Measurements from ENCODE around the gene ZBED5.
A peak's percentile ranks its signal among the peaks of the same experiment; 100 is the strongest.

ZBED5 gene

DNA sequence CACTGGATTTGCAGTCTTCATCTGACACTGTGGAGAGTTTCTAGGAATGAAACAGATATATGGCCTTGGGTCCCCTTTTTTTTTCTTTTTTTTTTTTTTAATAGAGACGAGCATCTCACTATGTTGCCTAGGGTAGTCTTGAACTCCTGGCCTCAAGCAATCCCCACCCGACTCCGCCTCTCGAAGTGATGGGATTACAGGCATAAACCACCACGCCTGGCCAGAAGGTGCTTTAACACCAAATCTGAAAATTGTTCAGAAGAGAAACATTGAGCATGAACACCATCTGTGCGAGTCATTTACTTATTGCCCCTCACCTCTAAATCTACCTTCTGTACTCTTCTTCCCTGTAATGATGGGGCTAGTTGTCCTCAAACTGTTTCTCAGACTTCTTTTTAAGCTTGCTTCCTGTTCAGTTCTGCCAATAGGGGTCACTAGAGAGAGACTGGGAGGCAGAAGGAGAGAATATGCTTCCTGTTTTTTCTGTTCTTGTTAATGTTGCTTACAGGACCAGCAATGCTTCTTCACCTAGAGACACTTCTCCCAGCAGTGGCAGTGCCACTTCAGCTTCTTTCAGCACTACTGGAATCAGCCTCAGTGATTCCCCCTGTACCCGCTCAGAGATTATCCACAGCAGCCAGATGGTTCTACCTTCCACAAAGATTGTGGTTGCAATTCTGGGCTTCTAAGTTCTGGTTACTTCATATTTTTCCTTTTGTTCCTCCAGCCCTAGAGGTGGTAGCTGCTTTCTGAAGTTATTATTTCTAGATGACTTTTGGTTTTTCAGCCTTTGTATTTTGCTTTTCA lies 20.8 kb upstream of the ZBED5 start:
- DNase-seq = no peak

DNA sequence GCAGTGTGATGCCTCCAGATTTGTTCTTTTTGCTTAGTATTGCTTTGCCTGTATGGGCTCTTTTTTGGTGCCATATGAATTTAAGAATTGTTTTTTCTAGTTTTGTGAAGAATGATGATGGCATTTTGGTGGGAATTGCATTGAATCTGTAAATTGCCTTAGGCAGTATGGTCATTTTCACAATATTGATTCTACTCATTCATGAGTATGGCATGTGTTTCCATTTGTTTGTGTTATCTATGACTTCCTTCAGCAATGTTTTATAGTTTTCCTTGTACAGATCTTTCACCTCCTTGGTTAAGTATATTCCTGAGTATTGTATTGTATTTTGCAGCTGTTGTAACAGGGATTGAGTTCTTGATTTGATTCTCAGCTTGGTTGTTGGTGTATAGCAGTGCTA lies 18.3 kb upstream of the ZBED5 start:
- DNase-seq = no peak

DNA sequence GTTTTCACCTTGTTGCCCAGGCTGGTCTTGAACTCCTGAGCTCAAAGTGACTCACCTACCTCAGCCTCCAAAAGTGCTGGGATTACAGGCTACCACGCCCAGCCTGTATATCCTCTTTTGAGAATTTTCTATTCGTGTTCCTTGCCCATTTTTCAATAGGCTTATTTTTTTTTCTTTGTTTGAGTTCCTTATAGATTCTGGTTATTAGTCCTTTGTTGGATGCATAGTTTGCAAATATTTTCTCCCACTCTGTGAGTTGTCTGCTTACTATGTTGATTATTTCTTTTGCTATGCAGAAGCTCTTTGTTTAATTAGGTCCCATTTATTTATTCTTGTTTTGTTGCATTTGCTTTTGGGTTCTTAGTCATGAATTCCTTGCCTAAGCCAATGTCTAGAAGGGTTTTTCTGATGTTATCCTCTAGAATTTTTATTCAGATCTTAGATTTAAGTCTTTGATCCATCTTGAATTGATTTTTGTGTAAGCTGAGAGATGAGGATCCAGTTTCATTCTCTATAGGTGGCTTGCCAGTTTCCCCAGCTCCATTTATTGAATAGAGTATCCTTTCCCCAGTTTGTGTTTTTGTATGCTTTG lies 17.7 kb upstream of the ZBED5 start:
- DNase-seq = no peak

DNA sequence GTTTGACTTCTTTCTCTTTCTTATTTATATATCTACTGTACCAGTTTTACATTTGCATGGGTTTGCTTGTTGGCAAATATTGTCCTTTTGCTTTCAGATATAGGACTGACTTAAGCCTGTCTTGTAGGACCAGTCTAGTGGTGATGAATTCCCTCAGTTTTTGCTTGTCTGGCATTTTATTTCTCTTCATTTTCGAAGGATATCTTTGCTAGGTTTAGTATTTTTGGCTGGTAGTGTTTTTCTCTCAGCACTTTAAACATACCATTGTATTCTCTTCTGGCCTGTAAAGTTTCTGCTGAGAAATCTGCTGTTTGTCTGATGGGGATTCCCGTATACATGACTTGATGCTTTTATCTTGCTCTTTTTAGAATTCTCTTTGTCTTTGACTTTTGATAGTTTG lies 14.2 kb upstream of the ZBED5 start:
- no peak for DNase-seq

DNA sequence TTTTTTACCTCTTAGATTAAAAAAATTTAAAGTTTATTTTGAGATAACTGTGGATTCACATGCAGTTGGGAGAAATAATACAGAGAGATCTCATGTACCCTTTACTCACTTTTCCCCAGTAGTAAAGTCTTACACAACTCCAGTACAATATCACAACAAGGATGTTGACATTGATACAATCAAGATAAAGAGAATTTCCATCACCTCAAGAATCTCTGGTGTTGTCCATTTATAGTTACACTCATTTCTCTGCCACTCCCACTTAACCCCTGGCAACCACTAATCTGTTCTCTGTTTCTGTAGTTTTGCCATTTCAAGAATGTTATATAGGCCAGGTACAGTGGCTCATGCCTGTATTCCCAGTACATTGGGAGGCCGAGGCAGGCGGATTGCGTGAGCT lies 10.5 kb upstream of the ZBED5 start:
- DNase-seq = no peak

DNA sequence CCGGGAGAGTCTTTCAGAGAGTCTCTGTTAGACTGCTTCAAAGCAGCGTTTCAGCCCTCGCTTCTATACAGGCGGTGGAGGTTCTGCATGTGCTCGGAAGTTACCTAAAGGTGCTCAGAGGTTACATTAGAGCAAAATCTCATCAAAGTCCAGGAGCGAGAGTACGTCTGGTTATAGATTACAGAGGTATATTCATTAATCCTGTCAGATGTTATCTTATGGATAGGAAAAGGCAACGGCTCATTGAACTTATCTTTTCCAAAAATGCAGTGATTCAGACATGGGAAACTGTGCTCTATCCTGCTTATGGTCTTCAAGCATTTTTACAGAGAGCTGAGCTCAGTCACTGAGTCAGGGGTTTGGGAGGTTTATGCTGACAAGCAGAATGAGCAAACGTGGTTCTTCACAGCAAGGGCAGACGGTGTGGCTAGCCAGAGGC lies 9.1 kb upstream of the ZBED5 start:
- DNase-seq = no peak

DNA sequence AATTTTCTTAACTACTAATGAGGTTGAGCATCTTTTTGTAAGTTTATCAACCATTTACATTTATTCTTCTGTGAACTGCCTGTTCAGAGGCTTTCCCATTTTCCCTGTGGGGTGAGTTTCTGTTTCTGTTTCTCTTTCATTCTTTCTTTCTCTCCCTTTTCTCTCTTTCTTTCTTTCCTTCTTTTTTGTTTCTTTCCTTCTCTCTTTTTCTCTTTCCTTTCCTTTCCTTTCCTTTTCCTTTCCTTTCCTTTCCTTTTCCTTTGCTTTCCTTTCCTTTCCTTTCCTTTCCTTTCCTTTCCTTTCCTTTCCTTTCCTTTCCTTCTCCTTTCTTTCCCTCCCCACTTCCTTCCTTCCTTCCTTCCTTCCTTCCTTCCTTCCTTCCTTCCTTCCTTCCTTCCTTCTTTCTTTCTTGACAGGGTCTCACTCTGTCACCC lies 8.0 kb upstream of the ZBED5 start:
- no peak for DNase-seq

DNA sequence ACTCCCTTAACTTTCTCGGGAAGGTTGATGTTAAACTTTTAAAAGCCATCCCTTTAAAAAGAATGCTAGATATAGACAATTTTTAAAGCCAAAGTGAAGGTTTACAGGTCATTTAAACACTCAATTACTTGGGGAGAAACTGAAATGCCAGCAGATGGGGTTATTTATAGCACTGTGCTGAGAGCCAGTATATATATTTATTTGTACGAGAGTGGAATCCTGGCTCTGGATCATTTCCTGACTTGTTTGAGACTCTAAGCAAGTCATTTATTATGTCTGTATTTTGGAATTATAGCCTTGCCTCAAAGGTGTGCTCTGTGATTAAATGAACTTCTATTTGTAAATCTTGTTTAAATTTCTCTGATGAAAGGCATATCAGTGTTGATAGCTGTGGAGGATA lies 6.8 kb upstream of the ZBED5 start:
- DNase-seq = no peak

DNA sequence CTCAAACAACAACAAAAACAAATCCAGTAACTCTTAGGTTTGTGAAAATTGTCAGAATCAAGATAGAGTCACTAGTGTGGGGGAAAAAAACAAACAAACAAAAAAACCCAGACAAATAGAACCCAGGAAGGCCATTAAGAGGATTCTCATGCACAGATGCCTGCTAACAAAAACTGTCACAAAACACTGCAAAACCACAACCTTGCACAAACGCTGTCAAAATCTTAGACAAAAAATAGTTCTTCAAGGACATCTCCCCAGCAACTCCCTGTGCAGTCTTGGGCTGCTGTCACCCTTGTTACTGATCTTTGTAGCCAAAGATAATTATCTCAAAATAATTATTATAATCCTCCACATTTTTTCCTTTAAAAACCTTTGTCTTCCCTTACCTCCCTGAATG lies 4.6 kb upstream of the ZBED5 start:
- no peak for DNase-seq

DNA sequence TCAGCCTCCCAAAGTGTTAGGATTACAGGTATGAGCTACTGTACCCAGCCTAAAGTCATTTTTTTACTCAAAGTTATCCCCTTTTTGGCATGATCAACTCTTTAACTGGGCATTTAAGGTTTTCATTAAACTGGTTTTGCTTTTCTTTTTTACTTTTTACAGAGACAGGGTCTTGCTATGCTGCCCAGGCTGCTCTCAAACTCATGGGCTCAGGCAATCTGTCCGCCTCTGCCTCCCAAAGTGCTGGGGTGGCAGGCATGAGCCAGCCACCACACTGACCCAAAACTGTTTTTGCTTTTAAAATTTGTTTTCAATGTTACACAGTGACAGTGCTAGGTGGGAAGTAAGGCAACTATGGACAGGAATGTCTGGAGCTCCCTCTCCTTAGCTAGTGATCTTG lies 3.9 kb upstream of the ZBED5 start:
- DNase-seq = no peak

DNA sequence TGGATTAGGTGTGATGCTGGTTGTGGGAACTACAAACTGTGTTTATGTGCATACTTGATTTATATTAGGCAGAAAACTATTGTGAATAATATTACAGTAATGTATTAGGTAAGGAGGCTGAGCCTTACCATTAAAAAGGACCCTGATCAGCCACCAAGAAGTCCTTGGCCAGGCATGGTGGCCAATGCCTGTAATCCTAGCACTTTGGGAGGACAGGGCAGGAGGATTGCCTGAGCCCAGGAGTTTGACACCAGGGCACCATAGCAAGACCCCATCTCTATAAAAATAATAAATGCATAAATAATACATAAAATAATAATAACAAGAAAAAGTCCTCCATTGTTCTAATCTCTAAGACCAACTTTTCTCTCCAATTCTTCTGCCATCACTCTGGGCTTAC lies 3.2 kb upstream of the ZBED5 start:
- no peak for DNase-seq

DNA sequence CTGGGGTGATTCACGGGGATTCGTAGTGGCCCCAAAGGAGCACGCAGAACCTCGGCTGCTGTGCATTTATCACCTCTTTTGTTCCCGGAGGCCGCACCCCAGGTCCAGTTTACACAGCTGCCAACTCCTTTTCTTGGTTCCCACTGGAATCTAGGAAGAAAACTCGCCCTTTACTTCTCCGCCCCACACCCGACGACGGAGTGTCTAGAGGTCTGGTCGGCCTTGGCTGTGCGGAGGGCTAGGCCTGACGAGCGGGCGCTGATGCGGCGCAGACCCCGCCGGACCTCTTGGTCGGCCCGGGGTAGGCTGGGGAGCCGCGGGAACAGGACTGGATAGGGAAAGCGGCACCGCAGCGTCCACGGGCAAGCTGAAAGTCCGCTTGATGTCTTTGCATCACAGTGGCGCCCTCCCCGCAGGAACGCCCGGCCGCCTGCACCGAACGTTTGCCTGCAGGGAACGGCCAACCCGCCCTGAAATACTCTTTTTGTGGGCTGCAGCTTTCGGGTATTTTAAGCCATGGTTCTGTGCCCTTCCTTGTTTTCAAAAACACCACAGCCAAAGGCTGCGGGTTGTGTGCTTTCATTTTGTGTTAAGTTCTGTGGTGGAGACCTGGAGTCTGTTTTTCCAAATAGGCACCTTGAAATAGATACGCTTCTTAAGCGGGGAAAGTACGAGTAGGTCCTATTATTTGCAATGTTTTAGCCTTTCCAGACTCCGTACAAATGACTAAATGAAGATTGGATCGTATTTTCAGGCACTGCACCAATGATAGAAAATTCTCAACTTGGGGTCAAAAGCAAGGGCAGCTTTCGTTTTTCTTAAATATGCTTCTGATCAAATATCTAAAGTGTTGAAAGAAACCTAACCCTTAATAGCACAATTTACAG lies 829 bp upstream of the ZBED5 start:
- DNase-seq = peak; percentile 40

DNA sequence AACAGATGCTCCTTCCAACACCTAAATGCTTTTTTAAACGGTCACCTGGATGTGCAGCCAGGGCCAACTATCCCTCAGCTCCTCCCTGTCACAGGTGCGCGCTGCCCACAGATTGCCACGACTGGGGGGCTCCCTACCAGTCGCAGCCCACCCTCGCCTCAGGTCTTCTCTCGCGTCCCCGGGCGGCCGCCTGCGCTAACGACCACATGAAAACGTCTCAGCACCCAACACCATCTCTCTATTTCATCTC lies 469 bp downstream of the ZBED5 start:
- DNase-seq = no peak

DNA sequence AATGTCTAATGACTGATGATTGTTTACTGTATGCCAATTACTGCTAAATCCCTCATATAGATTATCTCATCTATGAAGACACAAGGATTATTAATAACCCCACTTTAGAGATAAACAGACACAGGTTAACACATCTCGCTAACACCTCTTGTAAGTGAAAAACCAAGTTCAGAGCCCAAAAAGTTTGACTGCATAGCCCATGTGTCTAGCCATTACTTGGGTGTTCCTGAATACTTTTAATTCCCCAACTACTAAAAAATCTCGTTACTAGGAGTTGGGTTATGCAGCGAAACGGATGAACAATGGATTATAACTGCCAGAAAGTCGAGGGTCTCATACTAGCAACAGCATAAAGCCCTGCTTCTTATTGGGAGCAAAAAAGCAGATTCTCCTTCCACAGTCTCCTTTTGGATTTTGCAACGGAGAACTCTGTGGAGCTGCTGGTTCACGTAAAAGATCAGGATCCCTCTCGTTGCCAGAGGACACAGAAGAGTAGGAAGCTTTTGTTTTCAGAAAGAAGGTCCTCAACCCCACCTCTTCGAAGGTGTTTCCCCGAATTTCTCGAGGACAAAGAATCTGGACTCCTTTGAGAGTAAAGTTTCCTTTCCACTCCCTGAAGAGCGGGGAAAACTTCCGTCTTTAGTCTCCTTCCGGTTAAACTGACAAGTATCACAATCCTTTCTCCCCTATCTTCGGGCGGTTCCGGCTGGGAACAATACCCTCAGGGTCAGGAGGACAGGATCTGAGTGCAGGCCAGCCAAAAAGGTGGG lies 979 bp downstream of the ZBED5 start:
- peak; percentile 47 for DNase-seq

DNA sequence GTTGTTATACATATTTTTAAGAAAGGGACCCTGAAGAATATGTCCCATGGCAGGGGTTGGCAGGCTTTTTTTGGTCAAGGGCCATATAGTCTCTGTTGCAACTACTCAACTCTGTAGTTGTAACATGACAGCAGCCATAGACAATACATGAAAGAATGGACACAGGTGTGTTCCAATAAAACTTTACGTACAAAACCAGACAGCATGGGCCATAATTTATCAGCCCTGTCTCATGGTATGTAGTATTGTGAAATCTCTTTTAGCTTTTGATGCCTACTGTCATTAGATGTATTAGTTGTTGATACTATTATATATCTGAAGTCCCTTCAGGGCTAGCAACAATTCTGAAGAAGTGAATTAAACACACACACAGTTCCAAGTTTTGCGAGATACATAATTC lies 2.6 kb downstream of the ZBED5 start:
- no peak for DNase-seq

DNA sequence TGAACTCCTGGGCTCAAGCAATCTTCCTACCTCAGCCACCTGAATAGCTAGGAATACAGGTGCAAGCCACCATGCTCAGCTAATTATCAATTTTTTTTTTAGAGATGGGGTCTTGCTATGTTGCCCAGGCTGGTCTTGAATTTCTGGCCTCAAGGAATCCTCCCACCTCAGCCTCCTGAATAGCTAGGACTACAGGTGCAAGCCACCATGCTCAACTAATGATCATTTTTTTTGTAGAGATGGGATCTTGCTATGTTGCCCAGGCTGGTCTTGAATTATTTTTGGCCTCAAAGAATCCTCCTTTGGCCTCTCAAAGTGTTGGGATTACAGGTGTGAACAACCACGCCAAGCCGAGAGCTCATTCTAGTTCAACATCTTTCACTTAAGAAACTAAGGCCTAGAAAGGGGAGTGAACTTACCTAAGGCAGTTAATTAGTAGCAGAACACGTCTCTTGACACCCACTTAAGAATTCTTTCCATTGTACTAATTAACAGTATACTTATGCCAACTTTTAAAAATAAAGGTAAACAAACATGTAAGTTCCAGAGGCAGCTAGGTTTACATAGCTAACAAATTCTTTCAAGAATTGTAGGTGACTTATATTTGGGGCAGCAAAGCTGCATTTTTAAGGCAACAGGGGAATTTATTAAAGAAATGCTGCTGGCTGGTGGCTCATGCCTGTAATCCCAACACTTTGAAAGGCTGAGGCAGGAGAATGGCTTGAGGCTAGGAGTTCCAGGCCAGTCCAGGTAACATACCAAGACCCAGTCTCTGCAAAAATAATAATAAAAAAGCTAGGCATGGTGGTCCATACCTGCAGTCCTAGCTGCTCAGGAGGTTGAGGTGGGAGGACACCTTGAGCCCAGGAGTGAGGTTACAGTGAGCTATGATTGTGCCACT lies 9.6 kb downstream of the ZBED5 start:
- no peak for DNase-seq

DNA sequence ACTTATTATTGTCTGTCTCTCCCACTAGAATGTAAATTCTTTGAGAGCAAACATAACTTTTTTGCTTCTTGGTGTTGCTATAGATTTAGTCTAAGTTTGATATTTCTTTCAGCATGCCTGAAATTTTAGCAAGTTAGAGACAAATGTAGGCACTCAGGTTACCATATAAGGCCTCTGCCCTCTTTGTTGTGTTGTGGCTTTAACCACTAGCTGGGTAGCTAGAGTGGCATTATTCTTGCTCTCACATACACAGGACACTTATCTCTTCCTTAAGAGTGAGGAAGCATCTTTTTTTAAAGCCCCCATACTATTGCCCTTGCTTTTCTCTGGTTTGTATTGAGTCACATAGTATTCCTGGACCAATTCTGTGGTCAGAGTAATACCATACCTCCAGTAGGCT lies 11.2 kb downstream of the ZBED5 start:
- DNase-seq = no peak

DNA sequence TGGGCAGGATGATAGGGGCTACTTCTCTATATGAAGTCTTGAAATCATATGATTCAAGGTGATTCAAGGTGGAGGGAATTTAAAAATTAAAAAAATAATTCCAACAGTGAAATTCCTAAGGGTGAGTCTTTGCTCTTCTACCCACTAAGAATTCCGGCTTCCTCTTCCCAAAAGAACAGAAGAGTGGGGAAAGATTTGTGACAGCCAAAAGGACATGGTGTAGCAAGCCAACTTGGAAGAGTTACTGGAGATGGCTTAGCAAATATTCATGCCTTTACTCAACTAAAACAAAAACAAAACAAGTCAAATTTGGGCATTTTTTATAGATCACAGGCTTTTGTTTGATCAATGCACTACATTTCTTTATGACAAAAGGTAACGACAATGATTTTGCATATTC lies 12.3 kb downstream of the ZBED5 start:
- no peak for DNase-seq

DNA sequence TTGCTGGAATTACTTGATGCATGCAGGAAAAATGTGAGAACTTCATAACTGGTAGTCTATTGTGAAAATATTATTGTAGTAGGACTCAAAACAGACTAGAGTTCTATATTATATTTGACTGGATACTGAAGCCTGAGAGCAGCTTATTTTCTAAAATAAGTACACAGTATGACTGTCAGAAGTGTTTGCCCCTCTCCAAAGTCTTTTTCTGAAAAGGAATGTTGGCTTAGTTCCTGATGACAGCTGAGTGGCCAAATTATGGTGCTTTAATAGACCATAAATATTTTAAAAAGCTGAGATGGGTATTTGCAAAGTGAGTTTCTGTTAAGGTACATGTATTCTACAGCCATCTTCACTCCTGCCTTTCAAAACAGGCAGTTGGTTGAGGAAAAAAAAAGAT lies 13.1 kb downstream of the ZBED5 start:
- no peak for DNase-seq

DNA sequence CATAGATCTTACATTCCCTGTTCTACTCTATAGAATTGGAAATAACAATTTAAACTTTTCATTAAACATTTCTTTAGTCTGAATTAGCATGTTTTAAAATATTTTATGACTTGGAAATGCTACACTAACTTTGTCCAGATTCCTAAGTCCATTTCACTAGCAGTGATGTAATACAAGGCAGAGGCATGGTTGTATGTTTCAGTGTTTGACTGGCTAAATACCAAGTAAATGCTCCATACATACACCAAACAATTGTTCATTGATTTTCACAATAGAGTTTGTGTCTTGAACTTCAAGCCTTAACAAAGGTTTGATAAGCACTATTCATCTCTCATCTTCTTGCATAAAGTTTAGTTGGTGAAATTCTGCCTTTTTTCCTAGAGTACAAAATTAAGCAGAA lies 13.5 kb downstream of the ZBED5 start:
- DNase-seq = no peak

DNA sequence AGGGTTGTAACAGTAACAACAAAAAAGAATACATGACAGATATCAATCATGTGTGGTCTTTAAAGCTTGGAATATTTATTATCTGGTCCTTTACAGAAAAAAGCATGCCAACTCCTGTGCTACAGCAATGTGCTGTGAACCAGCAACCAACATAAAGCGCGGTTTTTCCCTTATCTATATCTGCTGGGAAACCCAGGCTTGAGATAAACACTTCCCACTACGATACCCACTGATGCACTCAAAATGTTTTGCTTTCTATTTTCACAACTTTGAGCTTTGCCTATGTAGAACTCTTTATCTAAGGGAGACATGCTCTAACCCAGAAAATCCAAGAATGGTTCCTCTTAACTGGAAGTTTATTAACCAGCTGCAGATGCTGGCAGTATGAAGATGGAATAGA lies 19.0 kb downstream of the ZBED5 start:
- no peak for DNase-seq

DNA sequence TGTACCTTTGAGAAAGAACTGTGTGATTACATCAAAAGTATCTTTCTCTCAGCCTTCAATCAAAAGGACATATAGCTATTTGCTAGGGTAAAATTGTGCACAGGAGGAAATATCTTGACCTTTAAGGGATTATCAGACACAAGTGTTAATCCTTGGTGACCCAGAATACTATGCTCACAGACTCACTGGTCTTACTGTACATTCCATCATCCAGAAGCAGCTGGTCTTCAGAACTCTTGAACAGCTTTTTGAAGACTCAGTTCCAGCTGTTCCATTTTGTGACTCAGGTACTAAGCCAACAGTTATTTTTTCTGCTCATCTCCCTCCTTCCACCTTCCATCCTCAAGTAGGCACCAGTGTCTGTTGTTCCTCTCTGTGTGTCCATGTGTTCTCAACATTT lies 19.8 kb downstream of the ZBED5 start:
- no peak for DNase-seq

Measured in effector CD8-positive, alpha-beta T cell (primary cell).